GM12892 (cell line): Measurements from ENCODE around the gene FBXL14.

Experiments used
- POLR2A ChIP-seq: IDR thresholded peaks from 2 replicates; pipeline ENCODE4 v1.6.1; 2011; ENCODE audit warnings: low read depth, low read length, control low read depth
- POLR2AphosphoS5 ChIP-seq: IDR thresholded peaks from 2 replicates; pipeline ENCODE4 v1.6.1; 2011; ENCODE audit warnings: low read depth, low read length, control low read depth

DNA sequence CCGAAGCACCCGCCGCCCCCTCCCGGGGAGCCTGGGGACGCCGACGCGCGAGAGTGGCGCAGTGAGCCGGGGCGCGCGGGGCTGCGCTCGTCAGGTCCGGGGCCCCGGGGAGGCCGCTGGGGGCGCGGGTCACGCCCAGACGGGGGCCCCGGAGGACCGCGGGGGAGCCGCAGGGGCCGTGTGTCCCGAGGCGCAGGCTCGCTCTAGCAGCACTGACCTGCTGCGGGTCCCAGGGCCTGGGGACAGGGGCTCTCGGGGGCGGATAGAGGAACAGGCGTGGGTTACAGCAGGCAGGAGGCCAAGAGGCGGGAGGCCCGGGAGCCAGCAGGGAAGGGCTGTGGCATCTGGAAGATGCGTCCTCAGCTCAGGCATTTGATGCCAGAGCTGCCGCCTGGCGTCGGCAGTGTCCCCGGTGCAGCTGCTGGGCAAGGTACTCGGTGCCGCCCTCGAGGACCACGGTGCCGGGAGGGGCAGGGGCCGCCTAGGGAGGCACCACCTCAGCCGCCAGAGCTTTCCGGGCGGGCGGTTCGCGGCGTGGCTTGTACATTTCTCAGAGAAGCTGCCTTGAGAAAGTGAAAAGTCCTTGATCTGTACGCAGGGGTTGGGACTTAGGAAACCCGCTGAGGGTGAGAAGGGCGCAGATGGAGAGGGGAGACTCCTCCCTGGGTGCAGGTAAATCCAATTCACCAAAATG lies 35.9 kb upstream of the FBXL14 start:
- TF ChIP-seq POLR2AphosphoS5 (no peak), POLR2A (no peak)
